ENCODE measurements around the gene FGD1. TPM values are rescaled to one million over a fixed set of nuclear protein-coding genes. Genes with fewer than 3 reads are reported as not detected.

The FGD1 gene
- total and polyA plus RNA-seq, 2 experiments from 2014 or later = 11.8 to 24.9 TPM

DNA sequence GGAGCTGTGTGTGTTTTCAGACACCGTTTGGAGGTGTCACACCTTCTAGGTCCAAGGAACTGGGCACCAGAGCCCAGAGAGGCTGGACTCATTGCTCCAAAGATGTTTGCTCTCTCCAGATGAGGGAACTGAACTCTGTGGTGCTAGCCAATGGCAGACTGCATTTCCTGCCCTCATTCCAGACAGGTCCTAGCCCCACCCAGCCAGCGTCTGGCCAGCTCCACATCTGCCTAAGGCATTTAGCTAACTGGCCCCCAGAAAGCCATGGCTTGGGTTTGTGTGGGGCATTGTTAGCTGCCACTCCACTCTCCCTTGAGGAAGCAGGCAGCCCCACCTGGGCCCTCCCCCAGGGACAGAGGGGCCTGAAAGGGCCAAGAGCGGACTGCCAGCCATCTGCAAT lies 11.4 kb downstream of the FGD1 start:
- Mint-ChIP-seq H3K36me3 (ENCODE audit: low read depth) (peaks cover under 1% of the 10 kb centered on the region; the same call in 2 of the 3 replicates), H3K27ac (no peak overlapping the region), H3K9me3 (no peaks in the 10 kb centered on the region), H3K4me1 (peaks cover 51% of the 10 kb centered on the region), H3K27me3 (ENCODE audit: insufficient read depth, low read depth, poor library complexity) (peaks cover 13% of the 10 kb centered on the region), H3K4me3 (no peak overlapping the region)
- DNase-seq (ENCODE audit: low spot score) = peak; percentile 39
- H3K9me2 ChIP-seq (ENCODE audit: insufficient read depth) = no peaks in the 10 kb centered on the region
- no peaks in the 10 kb centered on the region for H3K36me3 ChIP-seq (ENCODE audit: insufficient read depth)
- TF ChIP-seq, protein P1, sequence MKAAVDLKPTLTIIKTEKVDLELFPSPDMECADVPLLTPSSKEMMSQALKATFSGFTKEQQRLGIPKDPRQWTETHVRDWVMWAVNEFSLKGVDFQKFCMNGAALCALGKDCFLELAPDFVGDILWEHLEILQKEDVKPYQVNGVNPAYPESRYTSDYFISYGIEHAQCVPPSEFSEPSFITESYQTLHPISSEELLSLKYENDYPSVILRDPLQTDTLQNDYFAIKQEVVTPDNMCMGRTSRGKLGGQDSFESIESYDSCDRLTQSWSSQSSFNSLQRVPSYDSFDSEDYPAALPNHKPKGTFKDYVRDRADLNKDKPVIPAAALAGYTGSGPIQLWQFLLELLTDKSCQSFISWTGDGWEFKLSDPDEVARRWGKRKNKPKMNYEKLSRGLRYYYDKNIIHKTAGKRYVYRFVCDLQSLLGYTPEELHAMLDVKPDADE (IDR thresholded peaks at IDR 0.05) = no peak
- TF ChIP-seq NANOG (IDR thresholded peaks at IDR 0.05; ENCODE audit: borderline replicate concordance) (no peak), EZH2 (IDR thresholded peaks at IDR 0.05; ENCODE audit: low read depth, unreplicated experiment) (no peak), ZNF331 (CRISPR knock-in tag; IDR thresholded peaks at IDR 0.05; ENCODE audit: low read depth) (no peak), JUNB (IDR thresholded peaks at IDR 0.05; ENCODE audit: unreplicated experiment) (no peak), POLR2AphosphoS5 (IDR thresholded peaks at IDR 0.05; ENCODE audit: low read depth) (no peak), STAT1 (IDR thresholded peaks at IDR 0.05; ENCODE audit: unreplicated experiment) (no peak), ZNF114 (CRISPR knock-in tag; IDR thresholded peaks at IDR 0.05) (no peak), CREB1 (CRISPR knock-in tag; IDR thresholded peaks at IDR 0.05; ENCODE audit: low read depth) (no peak), EZH2phosphoT487 (IDR thresholded peaks at IDR 0.05; ENCODE audit: unreplicated experiment) (no peak)
- TF ChIP-seq, protein P2, sequence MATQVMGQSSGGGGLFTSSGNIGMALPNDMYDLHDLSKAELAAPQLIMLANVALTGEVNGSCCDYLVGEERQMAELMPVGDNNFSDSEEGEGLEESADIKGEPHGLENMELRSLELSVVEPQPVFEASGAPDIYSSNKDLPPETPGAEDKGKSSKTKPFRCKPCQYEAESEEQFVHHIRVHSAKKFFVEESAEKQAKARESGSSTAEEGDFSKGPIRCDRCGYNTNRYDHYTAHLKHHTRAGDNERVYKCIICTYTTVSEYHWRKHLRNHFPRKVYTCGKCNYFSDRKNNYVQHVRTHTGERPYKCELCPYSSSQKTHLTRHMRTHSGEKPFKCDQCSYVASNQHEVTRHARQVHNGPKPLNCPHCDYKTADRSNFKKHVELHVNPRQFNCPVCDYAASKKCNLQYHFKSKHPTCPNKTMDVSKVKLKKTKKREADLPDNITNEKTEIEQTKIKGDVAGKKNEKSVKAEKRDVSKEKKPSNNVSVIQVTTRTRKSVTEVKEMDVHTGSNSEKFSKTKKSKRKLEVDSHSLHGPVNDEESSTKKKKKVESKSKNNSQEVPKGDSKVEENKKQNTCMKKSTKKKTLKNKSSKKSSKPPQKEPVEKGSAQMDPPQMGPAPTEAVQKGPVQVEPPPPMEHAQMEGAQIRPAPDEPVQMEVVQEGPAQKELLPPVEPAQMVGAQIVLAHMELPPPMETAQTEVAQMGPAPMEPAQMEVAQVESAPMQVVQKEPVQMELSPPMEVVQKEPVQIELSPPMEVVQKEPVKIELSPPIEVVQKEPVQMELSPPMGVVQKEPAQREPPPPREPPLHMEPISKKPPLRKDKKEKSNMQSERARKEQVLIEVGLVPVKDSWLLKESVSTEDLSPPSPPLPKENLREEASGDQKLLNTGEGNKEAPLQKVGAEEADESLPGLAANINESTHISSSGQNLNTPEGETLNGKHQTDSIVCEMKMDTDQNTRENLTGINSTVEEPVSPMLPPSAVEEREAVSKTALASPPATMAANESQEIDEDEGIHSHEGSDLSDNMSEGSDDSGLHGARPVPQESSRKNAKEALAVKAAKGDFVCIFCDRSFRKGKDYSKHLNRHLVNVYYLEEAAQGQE (IDR thresholded peaks at IDR 0.05; ENCODE audit: unreplicated experiment) = no peak
- TF ChIP-seq, protein P3, sequence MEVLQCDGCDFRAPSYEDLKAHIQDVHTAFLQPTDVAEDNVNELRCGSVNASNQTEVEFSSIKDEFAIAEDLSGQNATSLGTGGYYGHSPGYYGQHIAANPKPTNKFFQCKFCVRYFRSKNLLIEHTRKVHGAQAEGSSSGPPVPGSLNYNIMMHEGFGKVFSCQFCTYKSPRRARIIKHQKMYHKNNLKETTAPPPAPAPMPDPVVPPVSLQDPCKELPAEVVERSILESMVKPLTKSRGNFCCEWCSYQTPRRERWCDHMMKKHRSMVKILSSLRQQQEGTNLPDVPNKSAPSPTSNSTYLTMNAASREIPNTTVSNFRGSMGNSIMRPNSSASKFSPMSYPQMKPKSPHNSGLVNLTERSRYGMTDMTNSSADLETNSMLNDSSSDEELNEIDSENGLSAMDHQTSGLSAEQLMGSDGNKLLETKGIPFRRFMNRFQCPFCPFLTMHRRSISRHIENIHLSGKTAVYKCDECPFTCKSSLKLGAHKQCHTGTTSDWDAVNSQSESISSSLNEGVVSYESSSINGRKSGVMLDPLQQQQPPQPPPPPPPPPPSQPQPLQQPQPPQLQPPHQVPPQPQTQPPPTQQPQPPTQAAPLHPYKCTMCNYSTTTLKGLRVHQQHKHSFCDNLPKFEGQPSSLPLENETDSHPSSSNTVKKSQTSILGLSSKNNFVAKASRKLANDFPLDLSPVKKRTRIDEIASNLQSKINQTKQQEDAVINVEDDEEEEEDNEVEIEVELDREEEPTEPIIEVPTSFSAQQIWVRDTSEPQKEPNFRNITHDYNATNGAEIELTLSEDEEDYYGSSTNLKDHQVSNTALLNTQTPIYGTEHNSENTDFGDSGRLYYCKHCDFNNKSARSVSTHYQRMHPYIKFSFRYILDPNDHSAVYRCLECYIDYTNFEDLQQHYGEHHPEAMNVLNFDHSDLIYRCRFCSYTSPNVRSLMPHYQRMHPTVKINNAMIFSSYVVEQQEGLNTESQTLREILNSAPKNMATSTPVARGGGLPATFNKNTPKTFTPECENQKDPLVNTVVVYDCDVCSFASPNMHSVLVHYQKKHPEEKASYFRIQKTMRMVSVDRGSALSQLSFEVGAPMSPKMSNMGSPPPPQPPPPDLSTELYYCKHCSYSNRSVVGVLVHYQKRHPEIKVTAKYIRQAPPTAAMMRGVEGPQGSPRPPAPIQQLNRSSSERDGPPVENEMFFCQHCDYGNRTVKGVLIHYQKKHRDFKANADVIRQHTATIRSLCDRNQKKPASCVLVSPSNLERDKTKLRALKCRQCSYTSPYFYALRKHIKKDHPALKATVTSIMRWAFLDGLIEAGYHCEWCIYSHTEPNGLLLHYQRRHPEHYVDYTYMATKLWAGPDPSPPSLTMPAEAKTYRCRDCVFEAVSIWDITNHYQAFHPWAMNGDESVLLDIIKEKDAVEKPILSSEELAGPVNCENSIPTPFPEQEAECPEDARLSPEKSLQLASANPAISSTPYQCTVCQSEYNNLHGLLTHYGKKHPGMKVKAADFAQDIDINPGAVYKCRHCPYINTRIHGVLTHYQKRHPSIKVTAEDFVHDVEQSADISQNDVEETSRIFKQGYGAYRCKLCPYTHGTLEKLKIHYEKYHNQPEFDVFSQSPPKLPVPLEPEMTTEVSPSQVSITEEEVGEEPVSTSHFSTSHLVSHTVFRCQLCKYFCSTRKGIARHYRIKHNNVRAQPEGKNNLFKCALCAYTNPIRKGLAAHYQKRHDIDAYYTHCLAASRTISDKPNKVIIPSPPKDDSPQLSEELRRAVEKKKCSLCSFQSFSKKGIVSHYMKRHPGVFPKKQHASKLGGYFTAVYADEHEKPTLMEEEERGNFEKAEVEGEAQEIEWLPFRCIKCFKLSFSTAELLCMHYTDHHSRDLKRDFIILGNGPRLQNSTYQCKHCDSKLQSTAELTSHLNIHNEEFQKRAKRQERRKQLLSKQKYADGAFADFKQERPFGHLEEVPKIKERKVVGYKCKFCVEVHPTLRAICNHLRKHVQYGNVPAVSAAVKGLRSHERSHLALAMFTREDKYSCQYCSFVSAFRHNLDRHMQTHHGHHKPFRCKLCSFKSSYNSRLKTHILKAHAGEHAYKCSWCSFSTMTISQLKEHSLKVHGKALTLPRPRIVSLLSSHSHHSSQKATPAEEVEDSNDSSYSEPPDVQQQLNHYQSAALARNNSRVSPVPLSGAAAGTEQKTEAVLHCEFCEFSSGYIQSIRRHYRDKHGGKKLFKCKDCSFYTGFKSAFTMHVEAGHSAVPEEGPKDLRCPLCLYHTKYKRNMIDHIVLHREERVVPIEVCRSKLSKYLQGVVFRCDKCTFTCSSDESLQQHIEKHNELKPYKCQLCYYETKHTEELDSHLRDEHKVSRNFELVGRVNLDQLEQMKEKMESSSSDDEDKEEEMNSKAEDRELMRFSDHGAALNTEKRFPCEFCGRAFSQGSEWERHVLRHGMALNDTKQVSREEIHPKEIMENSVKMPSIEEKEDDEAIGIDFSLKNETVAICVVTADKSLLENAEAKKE (CRISPR knock-in tag; IDR thresholded peaks at IDR 0.05) = no peak
- ATAC-seq = peak; percentile 14
- H3K4me1 ChIP-seq (ENCODE audit: insufficient read depth) = peaks cover 28% of the 10 kb centered on the region
- no peak overlapping the region for H3K4me3 ChIP-seq
- no peaks in the 10 kb centered on the region for H3F3A ChIP-seq (replicated peaks; ENCODE audit: low read depth)
- H2AFZ ChIP-seq = no peak overlapping the region
- H4K20me1 ChIP-seq (replicated peaks; ENCODE audit: insufficient read depth) = no peaks in the 10 kb centered on the region
- no peaks in the 10 kb centered on the region for H3K27me3 ChIP-seq (ENCODE audit: insufficient read depth)
- H3K4me2 ChIP-seq = no peak overlapping the region
- H3K27ac ChIP-seq (ENCODE audit: low read depth) = no peak overlapping the region
- peaks cover 41% of the 10 kb centered on the region for H3K79me2 ChIP-seq (replicated peaks; ENCODE audit: insufficient read depth)

Data from GM23338 (cell line).